HepG2 (cell line): ENCODE measurements around the gene TAAR9. TPM values are rescaled to one million over a fixed set of nuclear protein-coding genes. Genes with fewer than 3 reads are reported as not detected.
A peak's percentile ranks its signal among the peaks of the same experiment; 100 is the strongest.

Source experiments
- AGO1 ChIP-seq: fragments of 200-400 bp; formaldehyde crosslinking; IDR thresholded peaks from 2 replicates; pipeline ENCODE4 v1.6.1; 2017; ENCODE audit warnings: mild to moderate bottlenecking, low read depth, low read length, moderate library complexity; ENCODE audit not compliant: poor library complexity, severe bottlenecking
- BHLHE40 ChIP-seq: IDR thresholded peaks from 2 replicates; pipeline ENCODE4 v1.6.1; 2011; ENCODE audit warnings: low read length, improper control_type of control experiment
- DNMT3B ChIP-seq: conservative IDR thresholded peaks from 2 replicates; pipeline ENCODE4 v1.6.1; 2016; ENCODE audit warnings: missing biosample characterization, control low read depth
- FOXK2 ChIP-seq: fragments of 450-650 bp; IDR thresholded peaks from 2 replicates; pipeline ENCODE4 v1.6.1; 2016
- FOXP1 ChIP-seq, 2 experiments: fragments of 450-650 bp in 1 of 2; IDR thresholded peaks; 2 replicates each; pipeline ENCODE4 v1.6.1; 2017 to 2018; ENCODE audit warnings: antibody characterized with exemption in 1 of 2
- IRF2 ChIP-seq: IDR thresholded peaks from 2 replicates; pipeline ENCODE4 v1.6.1; 2018; ENCODE audit warnings: missing genetic modification reagents, missing compliant biosample characterization
- KAT7 ChIP-seq: IDR thresholded peaks from 2 replicates; pipeline ENCODE4 v1.6.1; 2018; ENCODE audit warnings: borderline replicate concordance, missing compliant biosample characterization
- MAFF ChIP-seq: IDR thresholded peaks from 2 replicates; pipeline ENCODE4 v1.6.1; 2011; ENCODE audit warnings: low read depth, low read length, improper control_type of control experiment
- NFYC ChIP-seq: IDR thresholded peaks from 2 replicates; pipeline ENCODE4 v1.6.1; 2016; ENCODE audit warnings: missing genetic modification reagents, missing compliant biosample characterization
- PHF20 ChIP-seq: sonication (generic); formaldehyde crosslinking; IDR thresholded peaks from 2 replicates; pipeline ENCODE4 v1.5.0; 2020; ENCODE audit warnings: mild to moderate bottlenecking, missing genetic modification reagents
- RFXANK ChIP-seq: IDR thresholded peaks from 2 replicates; pipeline ENCODE4 v1.6.1; 2016
- RNF2 ChIP-seq: fragments of 450-650 bp; conservative IDR thresholded peaks from 2 replicates; pipeline ENCODE4 v1.6.1; 2016; ENCODE audit warnings: low read depth
- SP5 ChIP-seq: IDR thresholded peaks from 2 replicates; pipeline ENCODE4 v1.6.1; 2016; ENCODE audit warnings: low read depth, borderline replicate concordance
- THAP7 ChIP-seq: sonication (generic); formaldehyde crosslinking; IDR thresholded peaks from 2 replicates; pipeline ENCODE4 v1.8.1; 2023; ENCODE audit warnings: mild to moderate bottlenecking, missing genetic modification reagents
- ZBTB26 ChIP-seq: IDR thresholded peaks from 2 replicates; pipeline ENCODE4 v1.6.1; 2016; ENCODE audit warnings: missing compliant biosample characterization, missing genetic modification reagents, borderline replicate concordance
- ZNF44 ChIP-seq: sonication (generic); formaldehyde crosslinking; IDR thresholded peaks from 2 replicates; pipeline ENCODE4 v1.5.1; 2020; ENCODE audit warnings: mild to moderate bottlenecking, missing genetic modification reagents
- ZNF543 ChIP-seq: sonication (generic); formaldehyde crosslinking; IDR thresholded peaks from 2 replicates; pipeline ENCODE4 v1.4.0; 2020; ENCODE audit warnings: mild to moderate bottlenecking, missing genetic modification reagents
- ZNF589 ChIP-seq: sonication (generic); formaldehyde crosslinking; conservative IDR thresholded peaks from 2 replicates; pipeline ENCODE4 v1.8.0; 2022; ENCODE audit warnings: mild to moderate bottlenecking, moderate library complexity, missing genetic modification reagents
- ZNF605 ChIP-seq: sonication (generic); formaldehyde crosslinking; IDR thresholded peaks from 2 replicates; pipeline ENCODE4 v1.8.0; 2022; ENCODE audit warnings: mild to moderate bottlenecking, missing genetic modification reagents
- ZNF691 ChIP-seq: sonication (generic); formaldehyde crosslinking; IDR thresholded peaks from 2 replicates; pipeline ENCODE4 v1.4.0; 2020; ENCODE audit warnings: missing genetic modification reagents, low read depth, mild to moderate bottlenecking, borderline replicate concordance
- ZNF777 ChIP-seq: sonication (generic); formaldehyde crosslinking; IDR thresholded peaks from 2 replicates; pipeline ENCODE4 v1.4.0; 2020; ENCODE audit warnings: missing genetic modification reagents
- ZSCAN12 ChIP-seq: sonication (generic); formaldehyde crosslinking; IDR thresholded peaks from 2 replicates; pipeline ENCODE4 v1.9.0; 2021; ENCODE audit warnings: mild to moderate bottlenecking, missing genetic modification reagents
- polyA plus RNA-seq, 8 experiments: library from polyadenylated mRNA; depleted of rRNA in 3 of 8; stranded (reverse) in 7 of 8; unstranded in 1 of 8; fragments of >200 nt; fragmentation: Illumina TruSeq in 4 of 8; extraction: Trizol in 4 of 8; gene quantifications; 2 replicates each; pipeline versions ENCODE4 v1.2.1 to v1.2.3, GENCODE V29; 2011 to 2016; ENCODE audit warnings: low read depth in 4 of 8, missing spikeins in 1 of 8, mixed read lengths in 1 of 8; ENCODE audit not compliant: insufficient read depth in 1 of 8
- total RNA-seq, 5 experiments: library from RNA; depleted of rRNA; stranded (reverse); fragments of >200 nt; fragmentation: Illumina TruSeq; extraction: Trizol; gene quantifications; 2 replicates each; pipeline ENCODE4 v1.2.3, GENCODE V29; 2016; ENCODE audit warnings: low read depth in 1 of 5
- TF ChIP-seq, protein P1 (sequence below): sonication (generic); formaldehyde crosslinking; IDR thresholded peaks from 2 replicates; pipeline ENCODE4 v1.4.0; 2020; ENCODE audit warnings: missing genetic modification reagents, mild to moderate bottlenecking, borderline replicate concordance
- TF ChIP-seq, protein P2 (sequence below): sonication (generic); formaldehyde crosslinking; IDR thresholded peaks from 2 replicates; pipeline ENCODE4 v1.9.0; 2021; ENCODE audit warnings: missing genetic modification reagents, borderline replicate concordance

Gene TAAR9
- total and polyA plus RNA-seq, 2 of the 13 experiments (the other 11 are each of a cell fraction or from before 2014, with no cell fraction given) = 0.07 TPM; not detected in 1

DNA sequence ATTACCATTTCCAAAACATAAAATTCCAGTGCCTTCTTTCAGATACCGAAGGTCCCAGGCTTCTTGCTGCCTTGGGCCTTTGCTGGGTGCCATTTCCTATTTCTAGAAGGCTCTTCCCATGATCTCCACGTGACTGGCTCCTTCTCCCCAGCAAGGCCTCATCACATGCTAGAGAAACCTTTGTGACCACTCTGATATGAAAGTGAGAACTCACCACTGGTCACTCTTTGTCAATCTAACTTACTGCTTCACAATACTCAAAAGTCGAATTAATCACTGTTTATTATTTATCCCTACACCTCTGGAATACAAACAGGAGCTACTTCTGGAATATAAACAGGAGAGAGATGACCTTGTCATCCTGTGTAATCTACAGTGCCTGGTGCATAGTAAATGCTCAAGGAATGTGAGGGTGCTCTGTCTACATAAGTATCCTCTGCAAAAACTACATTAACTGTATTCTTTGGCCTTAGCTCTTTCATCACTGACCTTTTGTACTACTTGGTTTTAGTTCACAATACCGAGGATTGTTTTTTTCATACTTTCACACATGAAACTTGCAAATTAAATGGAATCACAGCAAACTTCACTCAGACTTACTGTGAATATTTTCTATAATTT, 26.8 kb upstream of the TAAR9 start (continued):
- TF ChIP-seq IRF2 (CRISPR knock-in tag) = no peak
- no peak for TF ChIP-seq BHLHE40
- TF ChIP-seq ZNF543 (CRISPR knock-in tag) = no peak
- TF ChIP-seq ZNF691 (CRISPR knock-in tag) = no peak
- TF ChIP-seq ZNF605 (CRISPR knock-in tag) = no peak
- TF ChIP-seq DNMT3B (CRISPR knock-in tag) = 0 out of 2 replicates have a peak, but pooled peaks have one; percentile 70
- no peak for TF ChIP-seq FOXP1 (IDR thresholded peaks at IDR 0.05)
- TF ChIP-seq FOXP1 (CRISPR knock-in tag; IDR thresholded peaks at IDR 0.05) = peak; percentile 33; the same call in 1 of the 2 replicates
- TF ChIP-seq THAP7 (CRISPR knock-in tag) = no peak
- TF ChIP-seq RFXANK (CRISPR knock-in tag) = no peak
- no peak for TF ChIP-seq NFYC (CRISPR knock-in tag)
- no peak for TF ChIP-seq KAT7
- TF ChIP-seq FOXK2 = no peak
- no peak; the same call in 1 of the 2 replicates for TF ChIP-seq SP5 (CRISPR knock-in tag)
- TF ChIP-seq RNF2 = no peak
- TF ChIP-seq ZBTB26 = no peak
- TF ChIP-seq ZSCAN12 (CRISPR knock-in tag) = no peak
- TF ChIP-seq, protein P1, sequence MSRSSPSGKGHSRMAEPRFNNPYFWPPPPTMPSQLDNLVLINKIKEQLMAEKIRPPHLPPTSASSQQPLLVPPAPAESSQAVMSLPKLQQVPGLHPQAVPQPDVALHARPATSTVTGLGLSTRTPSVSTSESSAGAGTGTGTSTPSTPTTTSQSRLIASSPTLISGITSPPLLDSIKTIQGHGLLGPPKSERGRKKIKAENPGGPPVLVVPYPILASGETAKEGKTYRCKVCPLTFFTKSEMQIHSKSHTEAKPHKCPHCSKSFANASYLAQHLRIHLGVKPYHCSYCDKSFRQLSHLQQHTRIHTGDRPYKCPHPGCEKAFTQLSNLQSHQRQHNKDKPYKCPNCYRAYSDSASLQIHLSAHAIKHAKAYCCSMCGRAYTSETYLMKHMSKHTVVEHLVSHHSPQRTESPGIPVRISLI (CRISPR knock-in tag) = no peak
- TF ChIP-seq PHF20 (CRISPR knock-in tag) = no peak
- TF ChIP-seq MAFF = no peak
- no peak for TF ChIP-seq ZNF44
- TF ChIP-seq ZNF777 (CRISPR knock-in tag) = no peak
- no peak for TF ChIP-seq ZNF589 (CRISPR knock-in tag)
- TF ChIP-seq, protein P2, sequence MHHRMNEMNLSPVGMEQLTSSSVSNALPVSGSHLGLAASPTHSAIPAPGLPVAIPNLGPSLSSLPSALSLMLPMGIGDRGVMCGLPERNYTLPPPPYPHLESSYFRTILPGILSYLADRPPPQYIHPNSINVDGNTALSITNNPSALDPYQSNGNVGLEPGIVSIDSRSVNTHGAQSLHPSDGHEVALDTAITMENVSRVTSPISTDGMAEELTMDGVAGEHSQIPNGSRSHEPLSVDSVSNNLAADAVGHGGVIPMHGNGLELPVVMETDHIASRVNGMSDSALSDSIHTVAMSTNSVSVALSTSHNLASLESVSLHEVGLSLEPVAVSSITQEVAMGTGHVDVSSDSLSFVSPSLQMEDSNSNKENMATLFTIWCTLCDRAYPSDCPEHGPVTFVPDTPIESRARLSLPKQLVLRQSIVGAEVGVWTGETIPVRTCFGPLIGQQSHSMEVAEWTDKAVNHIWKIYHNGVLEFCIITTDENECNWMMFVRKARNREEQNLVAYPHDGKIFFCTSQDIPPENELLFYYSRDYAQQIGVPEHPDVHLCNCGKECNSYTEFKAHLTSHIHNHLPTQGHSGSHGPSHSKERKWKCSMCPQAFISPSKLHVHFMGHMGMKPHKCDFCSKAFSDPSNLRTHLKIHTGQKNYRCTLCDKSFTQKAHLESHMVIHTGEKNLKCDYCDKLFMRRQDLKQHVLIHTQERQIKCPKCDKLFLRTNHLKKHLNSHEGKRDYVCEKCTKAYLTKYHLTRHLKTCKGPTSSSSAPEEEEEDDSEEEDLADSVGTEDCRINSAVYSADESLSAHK (CRISPR knock-in tag) = no peak
- no peak for TF ChIP-seq AGO1
